ENCODE results near the gene ROPN1L. TPM values are rescaled to one million over a fixed set of nuclear protein-coding genes. Genes with fewer than 3 reads are reported as not detected.

ROPN1L gene
- total RNA-seq, 4 donors from 2014 or later, result 0.56 to 2.2 (median 1.4) TPM; not detected in 1

- ATAC-seq (ENCODE audit: low FRiP score) (no peak), DNase-seq (ENCODE audit: low spot score) (no peak)
- TF ChIP-seq, protein P1, sequence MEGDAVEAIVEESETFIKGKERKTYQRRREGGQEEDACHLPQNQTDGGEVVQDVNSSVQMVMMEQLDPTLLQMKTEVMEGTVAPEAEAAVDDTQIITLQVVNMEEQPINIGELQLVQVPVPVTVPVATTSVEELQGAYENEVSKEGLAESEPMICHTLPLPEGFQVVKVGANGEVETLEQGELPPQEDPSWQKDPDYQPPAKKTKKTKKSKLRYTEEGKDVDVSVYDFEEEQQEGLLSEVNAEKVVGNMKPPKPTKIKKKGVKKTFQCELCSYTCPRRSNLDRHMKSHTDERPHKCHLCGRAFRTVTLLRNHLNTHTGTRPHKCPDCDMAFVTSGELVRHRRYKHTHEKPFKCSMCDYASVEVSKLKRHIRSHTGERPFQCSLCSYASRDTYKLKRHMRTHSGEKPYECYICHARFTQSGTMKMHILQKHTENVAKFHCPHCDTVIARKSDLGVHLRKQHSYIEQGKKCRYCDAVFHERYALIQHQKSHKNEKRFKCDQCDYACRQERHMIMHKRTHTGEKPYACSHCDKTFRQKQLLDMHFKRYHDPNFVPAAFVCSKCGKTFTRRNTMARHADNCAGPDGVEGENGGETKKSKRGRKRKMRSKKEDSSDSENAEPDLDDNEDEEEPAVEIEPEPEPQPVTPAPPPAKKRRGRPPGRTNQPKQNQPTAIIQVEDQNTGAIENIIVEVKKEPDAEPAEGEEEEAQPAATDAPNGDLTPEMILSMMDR (IDR thresholded peaks at IDR 0.05), result no peak
Observed at GRCh38 chr5:10427201-10427600, 14.5 kb upstream of the ROPN1L start.

DNA sequence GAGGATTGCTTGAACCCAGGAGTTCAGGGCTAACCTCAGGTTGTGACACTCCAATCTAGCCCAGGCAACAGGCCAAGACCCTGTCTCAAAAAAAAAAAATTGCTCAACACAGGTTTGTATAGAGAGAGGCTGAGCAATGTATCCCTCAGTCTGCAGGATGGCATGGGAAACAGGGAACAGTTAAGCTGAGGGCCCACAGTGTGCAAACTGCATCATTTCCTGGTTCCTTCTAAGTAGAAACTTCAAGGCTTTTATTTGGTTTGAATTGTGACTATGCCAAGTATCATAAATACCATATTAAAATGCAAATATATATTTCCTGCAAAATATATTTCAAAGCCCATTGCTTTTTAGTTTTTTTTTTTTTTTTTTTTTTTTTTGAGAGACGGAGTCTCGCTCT, 13.7 kb upstream of the ROPN1L start:
- TF ChIP-seq, protein P1 (IDR thresholded peaks at IDR 0.05), result no peak
- DNase-seq (ENCODE audit: low spot score), result no peak
- ATAC-seq (ENCODE audit: low FRiP score), result no peak

- TF ChIP-seq, protein P1 (IDR thresholded peaks at IDR 0.05), result no peak
- ATAC-seq (ENCODE audit: low FRiP score) (no peak), DNase-seq (ENCODE audit: low spot score) (no peak)
Observed at GRCh38 chr5:10431415-10431814, 10.3 kb upstream of the ROPN1L start.

- TF ChIP-seq, protein P1 (IDR thresholded peaks at IDR 0.05), result no peak
- DNase-seq (ENCODE audit: low spot score), result no peak
- ATAC-seq (ENCODE audit: low FRiP score), result no peak
Observed at GRCh38 chr5:10432059-10433008, 9.3 kb upstream of the ROPN1L start.

DNA sequence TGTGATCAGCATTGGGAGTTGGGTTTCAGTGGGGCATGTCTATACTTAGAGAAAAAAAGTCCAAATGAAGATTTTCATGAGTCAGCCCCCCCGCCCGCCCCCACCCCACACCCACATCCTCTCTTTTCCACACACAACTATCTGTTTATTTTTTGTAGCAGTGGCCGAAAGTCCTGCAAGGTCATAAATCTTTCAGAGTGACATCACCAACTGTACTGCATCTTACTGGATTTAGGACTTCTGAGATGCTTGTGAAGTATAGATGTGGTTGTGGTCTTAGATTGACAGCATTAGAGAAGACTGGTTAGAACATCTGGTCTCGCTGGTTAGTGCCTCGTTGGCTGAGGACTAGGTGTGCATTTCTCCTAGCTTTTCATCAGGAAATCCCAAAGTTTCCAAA, 7.3 kb upstream of the ROPN1L start:
- ATAC-seq (ENCODE audit: low FRiP score), result no peak
- TF ChIP-seq, protein P1 (IDR thresholded peaks at IDR 0.05), result no peak
- DNase-seq (ENCODE audit: low spot score), result no peak

- ATAC-seq (ENCODE audit: low FRiP score), result no peak
- DNase-seq (ENCODE audit: low spot score), result no peak
- TF ChIP-seq, protein P1 (IDR thresholded peaks at IDR 0.05), result no peak
Observed at GRCh38 chr5:10438301-10438700, 3.4 kb upstream of the ROPN1L start.

GRCh38 chr5:10439692-10440091, 2.0 kb upstream of the ROPN1L start:
- no peak for ATAC-seq (ENCODE audit: low FRiP score)
- DNase-seq (ENCODE audit: low spot score), result no peak
- TF ChIP-seq, protein P1 (IDR thresholded peaks at IDR 0.05), result no peak
